ENCODE measurements around the gene KRTAP4-6. TPM values are rescaled to one million over a fixed set of nuclear protein-coding genes. Genes with fewer than 3 reads are reported as not detected.
"Not testable (repeated sequence)": the region's sequence is repeated elsewhere in the genome, so short reads cannot be mapped to it uniquely, and the experiment has no call there.

The KRTAP4-6 gene
- total and polyA plus RNA-seq, 3 donors from 2014 or later, result not detected

DNA sequence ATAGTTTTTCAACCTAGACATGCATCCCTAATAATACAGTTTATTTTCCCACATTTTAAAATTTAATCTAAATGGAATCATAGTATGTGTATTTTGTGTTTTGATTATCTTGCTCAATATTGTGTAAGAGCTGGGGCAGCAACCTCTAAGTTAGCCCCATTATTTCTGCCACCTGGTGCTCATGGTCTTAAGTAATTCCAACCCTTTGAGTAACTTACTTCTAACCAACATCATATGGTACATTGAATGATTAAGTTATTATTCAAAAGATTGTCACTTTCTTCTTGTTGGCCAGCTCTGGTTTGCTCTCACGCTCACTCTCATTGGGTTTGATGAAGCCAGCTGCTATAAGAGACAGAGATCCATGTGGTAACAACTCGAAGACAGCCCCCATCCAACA, 31.5 kb upstream of the KRTAP4-6 start:
- H3K9me3 ChIP-seq, result no peaks in the 10 kb centered on the region

DNA sequence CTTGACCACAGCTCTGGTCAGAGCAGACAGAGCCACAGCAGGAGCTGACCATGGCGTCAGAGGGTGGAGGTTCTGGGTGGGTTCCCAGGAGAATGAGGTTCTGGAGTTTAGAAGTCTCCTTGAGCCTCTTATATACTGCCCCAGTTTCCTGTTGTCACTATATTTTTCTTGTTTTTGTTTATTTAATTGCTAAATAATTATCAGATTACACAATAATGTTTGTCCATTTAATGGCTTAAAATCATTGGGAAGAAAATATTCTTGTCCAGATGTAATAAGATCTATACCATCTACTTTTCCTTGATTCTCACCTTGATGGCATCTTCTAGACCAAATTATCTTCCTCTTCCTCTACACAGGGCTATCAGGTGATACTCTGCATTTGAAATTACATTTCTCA, 27.8 kb upstream of the KRTAP4-6 start, which contains the start of gene KRTAP4-3:
KRTAP4-3 (minus strand) TSS at position 101 of the 400 bp plus-strand sequence; CDS start at position 52, 49 bp downstream.
- H3K27me3 ChIP-seq, result no peaks in the 10 kb centered on the region
- WGBS, 2 donors, result 44 to 60% methylated on average over 1 of the region's 1 CpG
- TF ChIP-seq POLR2A (IDR thresholded peaks at IDR 0.05), result no peak
- TF ChIP-seq, protein P1, sequence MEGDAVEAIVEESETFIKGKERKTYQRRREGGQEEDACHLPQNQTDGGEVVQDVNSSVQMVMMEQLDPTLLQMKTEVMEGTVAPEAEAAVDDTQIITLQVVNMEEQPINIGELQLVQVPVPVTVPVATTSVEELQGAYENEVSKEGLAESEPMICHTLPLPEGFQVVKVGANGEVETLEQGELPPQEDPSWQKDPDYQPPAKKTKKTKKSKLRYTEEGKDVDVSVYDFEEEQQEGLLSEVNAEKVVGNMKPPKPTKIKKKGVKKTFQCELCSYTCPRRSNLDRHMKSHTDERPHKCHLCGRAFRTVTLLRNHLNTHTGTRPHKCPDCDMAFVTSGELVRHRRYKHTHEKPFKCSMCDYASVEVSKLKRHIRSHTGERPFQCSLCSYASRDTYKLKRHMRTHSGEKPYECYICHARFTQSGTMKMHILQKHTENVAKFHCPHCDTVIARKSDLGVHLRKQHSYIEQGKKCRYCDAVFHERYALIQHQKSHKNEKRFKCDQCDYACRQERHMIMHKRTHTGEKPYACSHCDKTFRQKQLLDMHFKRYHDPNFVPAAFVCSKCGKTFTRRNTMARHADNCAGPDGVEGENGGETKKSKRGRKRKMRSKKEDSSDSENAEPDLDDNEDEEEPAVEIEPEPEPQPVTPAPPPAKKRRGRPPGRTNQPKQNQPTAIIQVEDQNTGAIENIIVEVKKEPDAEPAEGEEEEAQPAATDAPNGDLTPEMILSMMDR (IDR thresholded peaks at IDR 0.05), result no peak
- no peak within 1 kb of the TSS for H3K27ac ChIP-seq
- H3K36me3 ChIP-seq (ENCODE audit: low read depth, missing control alignments), result no peaks in the 10 kb centered on the region
- no peaks in the 10 kb centered on the region for H3K4me1 ChIP-seq
- intact Hi-C loops (cut with DNase I; ENCODE audit: low total_unique reads), result no loop called here
- DNase-seq, result no peak
- H3K9me3 ChIP-seq, result no peaks in the 10 kb centered on the region
- H3K4me3 ChIP-seq, result no peak within 1 kb of the TSS

More for the DNA sequence above, 31.5 kb upstream of the KRTAP4-6 start:
- Histone ChIP-seq H3K27ac (no peak overlapping the region), H3K4me1 (no peaks in the 10 kb centered on the region), H3K4me3 (no peak overlapping the region), H3K36me3 (ENCODE audit: low read depth, missing control alignments) (no peaks in the 10 kb centered on the region), H3K27me3 (no peaks in the 10 kb centered on the region)
- TF ChIP-seq POLR2A (IDR thresholded peaks at IDR 0.05), result no peak
- TF ChIP-seq, protein P1 (IDR thresholded peaks at IDR 0.05), result no peak
- no peak for DNase-seq
- whole genome bisulfite sequencing, 2 donors, result 85 to 86% methylated on average over 2 of the region's 2 CpGs
- intact Hi-C loops (cut with DNase I; ENCODE audit: low total_unique reads), result no loop called here

DNA sequence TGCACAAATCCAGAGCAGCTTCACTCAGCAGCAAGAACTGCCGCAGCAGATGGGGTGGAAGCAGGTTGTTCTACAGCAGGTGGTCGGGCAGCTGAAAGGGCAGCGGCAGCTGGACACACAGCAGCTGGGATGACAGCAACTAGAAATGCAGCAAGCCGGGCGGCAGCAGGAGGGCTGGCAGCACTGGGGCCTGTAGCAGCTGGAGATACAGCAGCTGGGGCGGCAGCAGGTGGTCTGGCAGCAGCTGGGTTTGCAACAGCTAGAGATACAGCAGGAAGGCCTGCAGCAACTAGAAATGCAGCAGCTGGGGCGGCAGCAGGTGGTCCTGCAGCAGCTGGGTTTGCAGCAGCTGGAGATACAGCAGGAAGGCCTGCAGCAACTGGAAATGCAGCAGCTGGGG, 27.2 kb upstream of the KRTAP4-6 start:
- TF ChIP-seq POLR2A (IDR thresholded peaks at IDR 0.05), result no peak
- TF ChIP-seq, protein P1 (IDR thresholded peaks at IDR 0.05), result no peak
- Histone ChIP-seq H3K36me3 (ENCODE audit: low read depth, missing control alignments) (no peaks in the 10 kb centered on the region), H3K27ac (no peak overlapping the region), H3K4me1 (no peaks in the 10 kb centered on the region), H3K9me3 (no peaks in the 10 kb centered on the region), H3K27me3 (no peaks in the 10 kb centered on the region), H3K4me3 (no peak overlapping the region)
- WGBS, 2 donors, result 78 to 84% methylated on average over 6 to 7 of the region's 7 CpGs
- intact Hi-C loops (cut with DNase I; ENCODE audit: low total_unique reads), result no loop called here
- no peak for DNase-seq

DNA sequence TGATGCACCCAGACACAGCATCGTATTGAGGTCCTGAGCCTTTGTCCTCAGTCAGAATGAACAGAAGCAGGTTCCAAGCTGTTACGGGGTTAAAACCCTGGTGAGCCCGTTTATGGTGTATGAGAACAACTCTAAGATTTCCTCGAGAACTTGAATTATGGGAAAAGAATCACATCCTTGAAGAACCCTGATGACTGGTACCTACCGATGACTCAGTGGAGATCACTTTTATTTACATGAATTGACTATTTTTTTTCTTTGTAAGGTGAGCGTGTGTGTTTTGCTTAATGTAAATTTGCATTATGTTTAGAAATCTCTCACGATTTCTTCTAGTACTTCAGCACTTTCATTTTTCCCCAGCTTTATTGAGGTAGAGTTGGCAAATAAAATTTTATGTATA, 23.5 kb upstream of the KRTAP4-6 start:
- no peaks in the 10 kb centered on the region for H3K4me1 ChIP-seq
- no peak for DNase-seq
- 81 to 83% methylated on average over 7 of the region's 7 CpGs for WGBS, 2 donors
- intact Hi-C loops (cut with DNase I; ENCODE audit: low total_unique reads), result no loop called here
- no peaks in the 10 kb centered on the region for H3K9me3 ChIP-seq
- H3K36me3 ChIP-seq (ENCODE audit: low read depth, missing control alignments), result no peaks in the 10 kb centered on the region
- no peak overlapping the region for H3K27ac ChIP-seq
- no peaks in the 10 kb centered on the region for H3K27me3 ChIP-seq
- TF ChIP-seq POLR2A (IDR thresholded peaks at IDR 0.05), result no peak
- TF ChIP-seq, protein P1 (IDR thresholded peaks at IDR 0.05), result no peak
- H3K4me3 ChIP-seq, result no peak overlapping the region

DNA sequence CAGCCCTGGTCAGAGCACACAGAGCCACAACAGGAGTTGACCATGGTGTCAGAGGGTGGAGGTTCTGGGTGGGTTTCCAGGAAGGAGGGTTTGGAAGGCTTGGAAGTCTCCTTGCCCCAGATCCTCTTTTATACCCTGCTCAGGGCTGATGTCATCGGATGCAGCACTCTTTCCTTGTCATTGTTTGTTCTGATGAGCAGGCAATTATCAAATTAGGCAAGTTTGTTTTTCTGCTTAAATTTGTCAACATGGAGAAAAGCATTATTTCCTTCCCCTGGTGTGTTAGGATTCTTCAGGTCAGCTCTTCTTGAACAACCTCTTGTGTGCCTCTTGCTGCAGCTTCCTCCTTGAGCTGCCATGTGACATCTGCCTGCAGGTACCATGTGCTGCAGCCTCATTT, 20.3 kb upstream of the KRTAP4-6 start, which contains the start of gene KRTAP4-4:
KRTAP4-4 (minus strand) TSS at position 101 of the 400 bp plus-strand sequence; CDS start at position 44, 57 bp downstream.
- Histone ChIP-seq H3K9me3 (no peaks in the 10 kb centered on the region), H3K27me3 (no peaks in the 10 kb centered on the region), H3K4me3 (no peak within 1 kb of the TSS), H3K36me3 (ENCODE audit: low read depth, missing control alignments) (no peaks in the 10 kb centered on the region), H3K27ac (no peak within 1 kb of the TSS), H3K4me1 (no peaks in the 10 kb centered on the region)
- DNase-seq, result no peak
- WGBS, 2 donors, result 86 to 100% methylated on average over 1 of the region's 1 CpG
- TF ChIP-seq, protein P1 (IDR thresholded peaks at IDR 0.05), result no peak
- no peak for TF ChIP-seq POLR2A (IDR thresholded peaks at IDR 0.05)
- intact Hi-C loops (cut with DNase I; ENCODE audit: low total_unique reads), result no loop called here

DNA sequence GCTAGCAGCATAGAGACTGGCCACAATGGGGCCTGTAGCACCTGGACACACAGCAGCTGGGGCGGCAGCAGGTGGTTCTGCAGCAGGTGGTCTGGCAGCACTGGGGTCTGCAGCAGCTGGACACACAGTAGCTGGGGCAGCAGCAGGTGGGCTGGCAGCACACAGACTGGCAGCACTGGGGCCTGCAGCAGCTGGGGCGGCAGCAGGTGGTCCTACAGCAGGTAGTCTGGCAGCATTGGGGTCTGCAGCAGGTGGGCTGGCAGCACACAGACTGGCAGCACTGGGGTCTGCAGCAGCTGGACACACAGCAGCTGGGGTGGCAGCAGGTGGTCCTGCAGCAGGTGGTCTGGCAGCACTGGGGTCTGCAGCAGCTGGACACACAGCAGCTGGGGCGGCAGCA, 19.8 kb upstream of the KRTAP4-6 start:
- intact Hi-C loops (cut with DNase I; ENCODE audit: low total_unique reads), result not testable (repeated sequence)
- WGBS, 2 donors, result 93% methylated on average over 3 of the region's 3 CpGs; no CpG with 5 or more reads in 1 of the 2 donors

More for the DNA sequence above, 19.8 kb upstream of the KRTAP4-6 start:
- DNase-seq; H3K27me3 ChIP-seq; H3K4me3 ChIP-seq; H3K27ac ChIP-seq; H3K4me1 ChIP-seq; H3K36me3 ChIP-seq (ENCODE audit: low read depth, missing control alignments); H3K9me3 ChIP-seq: not testable (repeated sequence)
